Measurements from ENCODE around the gene ATAD5. TPM values are rescaled to one million over a fixed set of nuclear protein-coding genes. Genes with fewer than 3 reads are reported as not detected.
"Not testable (repeated sequence)": the region's sequence is repeated elsewhere in the genome, so short reads cannot be mapped to it uniquely, and the experiment has no call there.

The ATAD5 gene
- total RNA-seq, 2 donors from 2014 or later: 2.0 to 3.7 TPM

DNA sequence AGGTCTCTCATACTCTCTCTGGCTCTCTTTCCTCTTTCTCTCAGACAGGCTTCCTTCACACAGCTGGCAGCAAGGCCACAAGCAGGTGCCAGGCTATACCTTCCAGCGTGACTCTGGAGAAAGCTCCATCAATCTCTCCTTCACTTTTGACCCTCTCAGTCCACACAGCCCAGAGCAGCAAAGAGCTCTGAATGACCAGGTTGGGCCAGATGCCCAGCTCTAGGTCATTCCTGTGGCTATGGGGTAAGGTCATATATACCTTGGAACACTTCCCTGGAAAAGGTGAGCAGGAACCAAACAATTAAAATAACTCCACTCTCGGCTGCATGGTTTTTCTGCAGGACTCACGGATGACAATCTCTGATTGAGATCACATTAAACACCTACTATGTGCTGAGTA, 98.7 kb downstream of the ATAD5 start:
- intact Hi-C loops (cut with DNase I, micrococcal nuclease): no loop called here
- no peak for DNase-seq
- no peak for ATAC-seq

DNA sequence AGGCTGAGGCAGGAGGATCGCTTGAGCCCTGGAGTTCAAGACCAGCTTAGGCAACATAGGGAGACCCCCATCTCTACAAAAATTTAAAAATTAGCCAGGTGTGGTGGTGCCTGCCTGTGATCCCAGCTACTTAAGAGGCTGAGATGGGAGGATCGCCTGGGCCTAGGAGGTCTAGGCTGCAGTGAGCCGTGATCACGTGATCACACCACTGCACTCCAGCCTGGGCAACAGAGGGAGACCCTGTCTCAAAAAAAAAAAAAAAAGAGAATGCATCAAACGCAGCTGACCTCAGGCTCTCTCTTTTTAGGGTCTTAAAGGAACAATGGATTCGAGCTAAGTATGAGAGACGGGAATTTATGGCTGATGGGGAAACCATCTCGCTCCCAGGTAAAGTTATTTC, 99.8 kb downstream of the ATAD5 start:
- DNase-seq; intact Hi-C loops (cut with DNase I, micrococcal nuclease); ATAC-seq: not testable (repeated sequence)

DNA sequence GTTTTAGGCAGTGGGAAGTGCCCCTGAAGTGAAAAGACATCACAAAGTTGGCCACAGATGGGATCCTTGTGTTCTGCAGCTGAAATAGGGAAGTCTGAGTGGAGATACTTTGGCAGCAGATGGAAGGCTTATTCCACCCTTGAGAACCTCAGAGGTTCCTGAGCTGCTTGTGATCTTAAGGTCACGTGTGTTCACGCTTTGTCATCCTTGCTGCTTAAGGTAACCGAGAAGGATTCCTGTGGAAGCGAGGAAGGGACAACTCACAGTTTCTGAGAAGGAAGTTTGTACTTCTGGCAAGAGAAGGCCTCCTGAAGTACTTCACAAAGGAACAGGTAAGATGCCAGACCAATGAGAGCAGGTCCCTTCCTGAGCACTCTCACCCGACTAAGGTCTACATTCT, 102.2 kb downstream of the ATAD5 start:
- ATAC-seq: no peak
- DNase-seq: no peak
- intact Hi-C loops (cut with DNase I, micrococcal nuclease): no loop called here

DNA sequence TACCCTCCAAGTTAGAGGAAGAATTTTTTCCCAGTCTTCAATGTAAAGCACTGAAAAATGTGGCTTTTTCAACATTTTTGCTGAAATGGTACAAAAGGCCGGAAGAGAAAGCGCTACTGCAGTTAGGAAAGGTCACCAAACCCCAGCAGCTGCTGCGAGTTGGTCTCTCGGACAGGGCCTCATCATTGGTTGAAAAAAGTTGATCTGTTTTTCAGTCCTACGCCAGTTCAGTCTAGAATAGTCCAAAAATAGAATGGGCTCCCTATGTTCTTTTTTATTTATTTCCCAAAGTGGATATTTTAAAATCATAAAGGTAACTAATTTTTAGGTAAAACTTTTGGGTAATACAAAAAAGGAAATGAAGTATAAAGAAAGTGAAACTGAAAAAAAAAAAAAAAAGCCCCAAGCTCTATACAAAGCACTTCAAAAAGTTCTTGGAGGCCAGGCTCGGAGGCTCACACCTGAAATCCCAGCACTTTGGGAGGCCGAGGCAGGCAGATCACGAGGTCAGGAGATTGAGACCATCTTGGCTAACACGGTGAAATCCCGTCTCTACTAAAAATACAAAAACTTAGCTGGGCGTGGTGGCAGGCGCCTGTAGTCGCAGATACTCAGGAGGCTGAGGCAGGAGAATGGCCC, 107.4 kb downstream of the ATAD5 start:
- DNase-seq (no peak), ATAC-seq (no peak)
- intact Hi-C loops (cut with DNase I, micrococcal nuclease): no loop called here

DNA sequence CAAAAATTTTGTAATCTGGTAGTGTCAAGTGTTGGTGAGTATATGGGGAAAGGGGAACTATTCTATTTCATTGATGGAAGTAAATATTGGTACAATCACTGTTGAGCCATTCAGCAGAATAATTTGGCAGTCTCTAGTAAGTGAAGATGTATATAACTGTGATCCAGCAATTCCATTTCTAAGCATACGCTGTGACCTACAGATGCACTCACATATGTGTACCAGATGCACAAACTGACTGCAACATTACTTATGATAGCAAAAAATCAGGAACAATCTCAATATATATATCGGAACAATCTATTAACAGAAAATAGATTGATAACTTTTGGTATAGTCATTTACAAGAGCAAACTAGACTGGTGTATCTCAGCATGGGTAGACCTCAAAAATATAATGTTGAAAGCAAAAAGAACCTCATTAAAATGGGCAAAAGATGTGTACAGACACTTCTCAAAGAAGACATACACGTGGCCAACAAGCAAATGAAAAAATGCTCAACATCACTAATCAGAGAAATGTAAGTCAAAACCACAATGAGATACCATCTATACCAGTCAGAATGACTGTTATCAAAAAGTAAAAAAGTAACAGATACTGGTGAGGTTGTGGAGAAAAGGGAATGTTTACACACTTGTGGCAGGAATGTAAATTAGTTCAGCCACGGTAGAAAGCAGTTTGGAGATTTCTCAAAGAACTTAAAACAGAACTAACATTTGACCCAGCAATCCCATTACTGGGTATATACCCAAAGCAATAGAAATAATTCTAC, 110.7 kb downstream of the ATAD5 start:
- DNase-seq: no peak
- no peak for ATAC-seq
- intact Hi-C loops (cut with DNase I, micrococcal nuclease): no loop called here

Other genes with a start within 250 kb of the ATAD5 start
- 10 to 100 TPM; 13.5 to 15.5 TPM for gene CRLF3, start 7.3 kb upstream of the ATAD5 start, total RNA-seq
- 10 to 100 TPM; 11.8 to 17.8 TPM for gene TEFM, start 74.3 kb downstream of the ATAD5 start, total RNA-seq
- 10 to 100 TPM in 1 of 2 donors, 1 to 10 TPM in 1; 6.2 to 14.4 TPM for gene ADAP2, start 90.0 kb downstream of the ATAD5 start, total RNA-seq
- gene RNF135, start 139.1 kb downstream of the ATAD5 start, total RNA-seq: 10 to 100 TPM; 19.2 to 27.0 TPM

Data from left colon (tissue), 2 donors.